ENCODE data around the gene CCSER1.
"Not testable (repeated sequence)": the region's sequence is repeated elsewhere in the genome, so short reads cannot be mapped to it uniquely, and the experiment has no call there.

Gene CCSER1

GRCh38 chr4:90753068-90753467 is 625.9 kb downstream of the CCSER1 start:
- no peak for DNase-seq

GRCh38 chr4:90757534-90758060 is 630.4 kb downstream of the CCSER1 start:
- DNase-seq: no peak

- no peak for DNase-seq
Observed at GRCh38 chr4:90760059-90760458, 632.9 kb downstream of the CCSER1 start.

- no peak for DNase-seq
Observed at GRCh38 chr4:90766837-90767236, 639.6 kb downstream of the CCSER1 start.

- no peak for DNase-seq
Observed at GRCh38 chr4:90769251-90769650, 642.1 kb downstream of the CCSER1 start.

- DNase-seq: no peak
Observed at GRCh38 chr4:90780193-90780592, 653.0 kb downstream of the CCSER1 start.

- DNase-seq: no peak
Observed at GRCh38 chr4:90786602-90787001, 659.4 kb downstream of the CCSER1 start.

GRCh38 chr4:90792696-90793095 is 665.5 kb downstream of the CCSER1 start:
- DNase-seq: no peak

- DNase-seq: no peak
Observed at GRCh38 chr4:90798948-90799347, 671.8 kb downstream of the CCSER1 start.

GRCh38 chr4:90799895-90800294 is 672.7 kb downstream of the CCSER1 start:
- DNase-seq: no peak

GRCh38 chr4:90815569-90815968 is 688.4 kb downstream of the CCSER1 start:
- DNase-seq: no peak

GRCh38 chr4:90816754-90817153 is 689.6 kb downstream of the CCSER1 start:
- DNase-seq: no peak

GRCh38 chr4:90824266-90825150 is 697.3 kb downstream of the CCSER1 start:
- DNase-seq: no peak

GRCh38 chr4:90825849-90826248 is 698.7 kb downstream of the CCSER1 start:
- no peak for DNase-seq

- peak; percentile 55 for DNase-seq
Observed at GRCh38 chr4:90833706-90834105, 706.5 kb downstream of the CCSER1 start.

GRCh38 chr4:90837241-90837640 is 710.0 kb downstream of the CCSER1 start:
- no peak for DNase-seq

GRCh38 chr4:90838859-90839258 is 711.7 kb downstream of the CCSER1 start:
- DNase-seq: not testable (repeated sequence)

- no peak for DNase-seq
Observed at GRCh38 chr4:90840291-90840690, 713.1 kb downstream of the CCSER1 start.

GRCh38 chr4:90840828-90841227 is 713.6 kb downstream of the CCSER1 start:
- no peak for DNase-seq

GRCh38 chr4:90841676-90842075 is 714.5 kb downstream of the CCSER1 start:
- DNase-seq: no peak

- no peak for DNase-seq
Observed at GRCh38 chr4:90842960-90843359, 715.8 kb downstream of the CCSER1 start.

- DNase-seq: no peak
Observed at GRCh38 chr4:90844241-90844640, 717.0 kb downstream of the CCSER1 start.

- DNase-seq: no peak
Observed at GRCh38 chr4:90845777-90846176, 718.6 kb downstream of the CCSER1 start.

GRCh38 chr4:90852237-90852636 is 725.0 kb downstream of the CCSER1 start:
- no peak for DNase-seq

GRCh38 chr4:90855111-90855510 is 727.9 kb downstream of the CCSER1 start:
- DNase-seq: no peak

Data from NCI-H524 treated with DMSO at 0.1 percent for 48 hours (cell line).